ENCODE results near the gene NLRX1.
A peak's percentile ranks its signal among the peaks of the same experiment; 100 is the strongest.
"Not testable (repeated sequence)": the region's sequence is repeated elsewhere in the genome, so short reads cannot be mapped to it uniquely, and the experiment has no call there.

NLRX1 gene

GRCh38 chr11:119158467-119158866, 10.1 kb upstream of the NLRX1 start:
- TF ChIP-seq, protein P1, sequence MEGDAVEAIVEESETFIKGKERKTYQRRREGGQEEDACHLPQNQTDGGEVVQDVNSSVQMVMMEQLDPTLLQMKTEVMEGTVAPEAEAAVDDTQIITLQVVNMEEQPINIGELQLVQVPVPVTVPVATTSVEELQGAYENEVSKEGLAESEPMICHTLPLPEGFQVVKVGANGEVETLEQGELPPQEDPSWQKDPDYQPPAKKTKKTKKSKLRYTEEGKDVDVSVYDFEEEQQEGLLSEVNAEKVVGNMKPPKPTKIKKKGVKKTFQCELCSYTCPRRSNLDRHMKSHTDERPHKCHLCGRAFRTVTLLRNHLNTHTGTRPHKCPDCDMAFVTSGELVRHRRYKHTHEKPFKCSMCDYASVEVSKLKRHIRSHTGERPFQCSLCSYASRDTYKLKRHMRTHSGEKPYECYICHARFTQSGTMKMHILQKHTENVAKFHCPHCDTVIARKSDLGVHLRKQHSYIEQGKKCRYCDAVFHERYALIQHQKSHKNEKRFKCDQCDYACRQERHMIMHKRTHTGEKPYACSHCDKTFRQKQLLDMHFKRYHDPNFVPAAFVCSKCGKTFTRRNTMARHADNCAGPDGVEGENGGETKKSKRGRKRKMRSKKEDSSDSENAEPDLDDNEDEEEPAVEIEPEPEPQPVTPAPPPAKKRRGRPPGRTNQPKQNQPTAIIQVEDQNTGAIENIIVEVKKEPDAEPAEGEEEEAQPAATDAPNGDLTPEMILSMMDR (IDR thresholded peaks at IDR 0.05; ENCODE audit: control extremely low read depth, extremely low read depth, low read depth, missing control alignments): no peak
- ChIA-PET POLR2A (no interaction called here), CTCF (interaction anchor here (1.0 to 8.9 kb wide), 4 partner anchors 12 to 39 kb away, joined by 3 to 53 read pairs (median 24); partner anchors contain the start of gene NLRX1)
- DNase-seq (ENCODE audit: extremely low spot score): no peak

DNA sequence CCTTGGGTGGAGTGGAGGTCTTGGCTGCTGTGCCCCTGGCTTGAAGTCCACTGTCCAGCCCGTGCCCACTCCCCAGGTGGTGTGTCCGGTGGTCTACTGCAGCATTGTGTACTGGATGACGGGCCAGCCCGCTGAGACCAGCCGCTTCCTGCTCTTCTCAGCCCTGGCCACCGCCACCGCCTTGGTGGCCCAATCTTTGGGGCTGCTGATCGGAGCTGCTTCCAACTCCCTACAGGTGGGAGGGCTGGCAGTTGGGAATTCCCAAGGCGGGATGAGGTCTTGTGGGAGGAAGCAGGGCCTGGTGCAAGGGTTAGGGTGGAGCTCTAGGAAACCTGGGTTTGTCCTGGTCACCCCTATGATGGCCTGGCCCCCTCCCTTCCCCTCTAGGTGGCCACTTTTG, 8.4 kb upstream of the NLRX1 start:
- TF ChIP-seq, protein P1 (IDR thresholded peaks at IDR 0.05; ENCODE audit: control extremely low read depth, extremely low read depth, low read depth, missing control alignments): no peak
- DNase-seq (ENCODE audit: extremely low spot score): no peak
- POLR2A ChIA-PET: no interaction called here
- CTCF ChIA-PET: interaction anchor here (0.9 to 2.4 kb wide), 7 partner anchors 8 to 178 kb away, joined by 3 to 18 read pairs (median 6); partner anchors contain the start of gene NLRX1

- no peak for DNase-seq (ENCODE audit: extremely low spot score)
- TF ChIP-seq, protein P1 (IDR thresholded peaks at IDR 0.05; ENCODE audit: control extremely low read depth, extremely low read depth, low read depth, missing control alignments): no peak
- ChIA-PET CTCF (no interaction called here), POLR2A (no interaction called here)
Measured at GRCh38 chr11:119161871-119162270, 6.7 kb upstream of the NLRX1 start.

DNA sequence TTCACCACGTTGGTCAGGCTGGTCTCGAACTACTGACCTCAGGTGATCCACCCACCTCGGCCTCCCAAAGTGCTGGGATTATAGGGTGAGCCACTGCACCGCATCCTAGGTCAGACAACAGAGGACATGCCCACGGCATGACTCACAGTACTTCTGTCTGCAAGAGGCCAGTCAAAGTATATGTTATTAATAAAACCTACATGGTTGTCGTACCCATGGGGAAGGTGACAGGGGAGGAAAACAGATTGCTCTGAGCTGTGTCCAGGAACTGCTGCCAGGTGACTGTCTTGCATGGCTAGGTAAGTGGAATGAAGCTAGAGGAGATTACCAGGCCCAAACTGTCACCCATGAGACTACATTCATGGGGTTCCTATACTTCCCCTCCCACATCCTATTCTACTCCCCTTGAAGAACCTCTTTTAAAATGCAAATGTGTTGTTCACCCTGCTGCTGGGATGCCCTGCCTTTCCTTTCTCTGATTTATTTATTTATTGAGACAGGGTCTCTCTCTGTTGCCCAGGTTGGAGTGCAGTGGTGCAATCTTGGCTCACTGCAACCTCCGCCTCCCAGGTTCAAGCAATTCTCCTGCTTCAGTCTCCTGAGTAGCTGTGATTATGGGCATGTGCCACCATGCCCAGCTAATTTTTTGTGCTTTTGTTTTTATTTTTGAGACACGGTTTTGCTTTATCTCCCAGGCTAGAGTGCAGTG, 2.0 kb upstream of the NLRX1 start:
- no peak for DNase-seq (ENCODE audit: extremely low spot score)
- ChIA-PET CTCF (interaction anchor here (0.9 to 5.3 kb wide), 12 partner anchors 11 to 172 kb away, joined by 3 to 46 read pairs (median 4); partner anchors contain the start of gene HINFP), POLR2A (no interaction called here)
- TF ChIP-seq, protein P1 (IDR thresholded peaks at IDR 0.05; ENCODE audit: control extremely low read depth, extremely low read depth, low read depth, missing control alignments): no peak

- CTCF ChIA-PET: interaction anchor here (0.9 to 5.3 kb wide), 11 partner anchors 10 to 171 kb away, joined by 3 to 46 read pairs (median 4); no protein-coding TSS in a partner anchor
- POLR2A ChIA-PET; DNase-seq (ENCODE audit: extremely low spot score): not testable (repeated sequence)
Measured at GRCh38 chr11:119167077-119167458, 1.5 kb upstream of the NLRX1 start.

- TF ChIP-seq, protein P1 (IDR thresholded peaks at IDR 0.05; ENCODE audit: control extremely low read depth, extremely low read depth, low read depth, missing control alignments): no peak
- ChIA-PET POLR2A (no interaction called here), CTCF (interaction anchor here (1.6 to 5.3 kb wide), 3 partner anchors 14 to 156 kb away, joined by 4 to 46 read pairs (median 6); no protein-coding TSS in a partner anchor)
- no peak for DNase-seq (ENCODE audit: extremely low spot score)
Measured at GRCh38 chr11:119167933-119168332, 592 bp upstream of the NLRX1 start.

- DNase-seq (ENCODE audit: extremely low spot score): peak; percentile 70
- TF ChIP-seq, protein P1 (IDR thresholded peaks at IDR 0.05; ENCODE audit: control extremely low read depth, extremely low read depth, low read depth, missing control alignments): no peak
- CTCF ChIA-PET: interaction anchor here (0.6 to 3.0 kb wide), 38 partner anchors 9 to 205 kb away, joined by 3 to 45 read pairs (median 4); no protein-coding TSS in a partner anchor
- POLR2A ChIA-PET: no interaction called here
Measured at GRCh38 chr11:119169282-119169719, 776 bp downstream of the NLRX1 start.
